NB4 (cell line): ENCODE data around the gene CA10.

Experiments used
- DNase-seq: peaks from one replicate; pipeline ENCODE4 v3.0.0; 2010; ENCODE audit warnings: low read depth
- H3K4me3 ChIP-seq: one replicate; pipeline ENCODE4 v1.5.1; 2011; ENCODE audit warnings: mild to moderate bottlenecking, low read depth, low read length, moderate library complexity
- MYC ChIP-seq: IDR thresholded peaks from 2 replicates; pipeline ENCODE4 v1.6.1; 2011; ENCODE audit warnings: low read depth, low read length
- POLR2A ChIP-seq: IDR thresholded peaks from 2 replicates; pipeline ENCODE4 v1.6.1; 2011; ENCODE audit warnings: mild to moderate bottlenecking; ENCODE audit not compliant: insufficient read length; ENCODE audit errors: extremely low read depth
- TF ChIP-seq, protein P1 (sequence below): IDR thresholded peaks from 2 replicates; pipeline ENCODE4 v1.6.1; 2011; ENCODE audit warnings: low read depth, low read length
- TF ChIP-seq, protein P2 (sequence below): IDR thresholded peaks from one replicate; pipeline ENCODE4 v1.5.1; 2012; ENCODE audit warnings: low read depth, low read length

CA10 gene

DNA sequence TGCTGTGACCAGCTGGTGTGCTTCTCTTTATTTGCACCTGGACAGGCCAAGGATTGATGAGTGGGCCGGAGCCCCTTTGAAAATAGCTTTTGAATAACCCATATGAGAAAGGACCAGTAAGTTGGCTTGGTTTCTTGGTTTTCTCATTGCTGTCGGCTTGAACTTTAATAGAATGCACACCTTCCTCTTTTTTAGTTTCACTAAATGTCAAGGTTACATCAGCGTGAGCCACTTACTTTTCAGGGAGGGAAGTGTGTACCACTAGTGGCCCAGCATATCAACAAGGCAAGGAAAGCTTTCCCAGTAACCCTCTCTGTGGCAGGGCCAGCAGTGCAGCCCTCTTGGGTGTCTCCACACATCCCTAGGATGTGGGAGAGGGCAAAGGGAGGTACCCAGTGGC lies 433.3 kb downstream of the CA10 start:
- no peak overlapping the region for H3K4me3 ChIP-seq
- TF ChIP-seq, protein P1, sequence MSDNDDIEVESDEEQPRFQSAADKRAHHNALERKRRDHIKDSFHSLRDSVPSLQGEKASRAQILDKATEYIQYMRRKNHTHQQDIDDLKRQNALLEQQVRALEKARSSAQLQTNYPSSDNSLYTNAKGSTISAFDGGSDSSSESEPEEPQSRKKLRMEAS = no peak
- TF ChIP-seq POLR2A (no peak), MYC (no peak)
- TF ChIP-seq, protein P2, sequence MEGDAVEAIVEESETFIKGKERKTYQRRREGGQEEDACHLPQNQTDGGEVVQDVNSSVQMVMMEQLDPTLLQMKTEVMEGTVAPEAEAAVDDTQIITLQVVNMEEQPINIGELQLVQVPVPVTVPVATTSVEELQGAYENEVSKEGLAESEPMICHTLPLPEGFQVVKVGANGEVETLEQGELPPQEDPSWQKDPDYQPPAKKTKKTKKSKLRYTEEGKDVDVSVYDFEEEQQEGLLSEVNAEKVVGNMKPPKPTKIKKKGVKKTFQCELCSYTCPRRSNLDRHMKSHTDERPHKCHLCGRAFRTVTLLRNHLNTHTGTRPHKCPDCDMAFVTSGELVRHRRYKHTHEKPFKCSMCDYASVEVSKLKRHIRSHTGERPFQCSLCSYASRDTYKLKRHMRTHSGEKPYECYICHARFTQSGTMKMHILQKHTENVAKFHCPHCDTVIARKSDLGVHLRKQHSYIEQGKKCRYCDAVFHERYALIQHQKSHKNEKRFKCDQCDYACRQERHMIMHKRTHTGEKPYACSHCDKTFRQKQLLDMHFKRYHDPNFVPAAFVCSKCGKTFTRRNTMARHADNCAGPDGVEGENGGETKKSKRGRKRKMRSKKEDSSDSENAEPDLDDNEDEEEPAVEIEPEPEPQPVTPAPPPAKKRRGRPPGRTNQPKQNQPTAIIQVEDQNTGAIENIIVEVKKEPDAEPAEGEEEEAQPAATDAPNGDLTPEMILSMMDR = no peak
- DNase-seq = no peak

DNA sequence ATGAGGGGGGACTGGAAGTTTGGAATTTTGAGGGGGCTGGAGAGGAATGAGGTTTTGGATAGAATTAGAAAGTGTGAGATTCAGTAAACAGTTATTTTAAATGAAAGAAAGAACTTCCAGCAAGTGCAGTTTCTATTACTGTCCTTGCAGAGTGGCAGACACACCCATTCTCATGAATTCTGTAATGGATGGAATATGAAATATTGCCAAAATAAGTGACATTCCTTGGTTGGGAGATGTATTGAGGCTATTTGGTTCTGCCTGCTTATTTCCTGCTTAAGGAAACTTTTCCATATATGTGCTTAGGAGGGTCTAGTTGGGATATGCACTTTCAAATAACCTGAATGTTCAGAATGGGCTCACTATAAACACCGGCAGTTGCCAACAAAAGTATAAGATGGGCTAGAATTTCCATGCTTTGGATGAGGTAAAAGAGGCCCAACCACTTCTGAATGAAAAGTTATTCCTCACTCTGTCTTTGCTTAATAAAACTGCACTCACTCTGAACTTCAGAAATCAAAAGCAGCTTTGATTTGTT lies 434.4 kb downstream of the CA10 start:
- no peak for DNase-seq
- no peak overlapping the region for H3K4me3 ChIP-seq
- no peak for TF ChIP-seq POLR2A

DNA sequence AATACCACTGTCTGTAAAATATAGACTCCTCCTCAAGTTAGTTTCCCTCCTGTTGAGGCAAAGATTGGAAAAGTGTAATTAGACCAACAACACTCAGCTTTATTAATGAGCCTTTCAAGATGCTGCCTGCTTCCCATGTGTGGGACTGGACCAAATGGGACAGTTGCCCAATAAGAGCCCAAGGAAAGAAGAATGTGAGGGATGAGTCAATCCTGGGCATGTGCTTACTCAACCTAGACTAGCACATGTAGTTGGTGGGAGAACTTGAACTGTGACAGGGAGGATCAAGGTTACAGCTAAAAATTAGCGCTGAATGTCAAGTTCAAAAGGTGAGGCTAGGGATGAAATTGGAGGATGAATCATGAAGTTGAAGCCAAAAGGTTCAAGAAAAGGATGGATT lies 435.5 kb downstream of the CA10 start:
- H3K4me3 ChIP-seq = no peak overlapping the region
- TF ChIP-seq, protein P1 = no peak
- TF ChIP-seq, protein P2 = no peak
- TF ChIP-seq MYC = no peak
- no peak for TF ChIP-seq POLR2A
- no peak for DNase-seq

DNA sequence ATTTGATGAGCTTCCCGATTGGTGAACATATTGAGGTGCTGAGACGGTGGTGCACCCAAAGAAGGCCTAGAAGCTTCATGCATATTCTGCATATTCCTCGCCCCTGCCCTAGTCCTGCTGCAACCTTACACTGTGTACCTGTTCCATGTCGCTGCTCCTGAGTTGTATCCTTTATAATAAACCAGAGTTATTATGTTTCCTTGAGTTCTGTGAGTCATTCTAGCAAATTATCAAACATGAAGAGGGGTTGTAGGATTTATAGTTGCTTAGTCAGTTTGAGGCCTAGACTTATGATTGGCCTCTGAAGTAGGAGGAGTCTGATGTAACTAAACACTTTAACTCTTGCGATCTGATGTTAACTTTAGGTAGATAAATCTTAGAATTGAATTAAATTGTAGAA lies 436.8 kb downstream of the CA10 start:
- H3K4me3 ChIP-seq = no peak overlapping the region
- DNase-seq = no peak
- no peak for TF ChIP-seq POLR2A
- TF ChIP-seq, protein P2 = no peak
- TF ChIP-seq, protein P1 = no peak
- no peak for TF ChIP-seq MYC

DNA sequence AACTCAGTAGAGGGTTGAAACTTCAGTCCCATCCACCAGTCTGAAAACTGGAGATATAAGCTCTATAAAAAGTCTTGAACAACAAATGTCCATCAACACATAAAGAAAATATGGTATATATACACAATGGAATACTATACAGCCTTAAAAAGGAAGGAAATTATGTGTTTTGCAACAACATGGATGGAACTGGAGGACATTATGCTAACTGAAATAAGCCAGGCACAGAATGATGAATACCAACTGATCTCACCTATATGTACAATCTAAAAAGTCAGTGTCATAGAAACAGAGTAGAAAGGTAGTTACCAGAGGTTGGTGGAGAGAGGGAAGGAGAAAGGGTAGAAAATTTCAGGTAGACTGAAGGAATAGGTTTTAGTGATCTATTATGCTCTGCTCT lies 438.1 kb downstream of the CA10 start:
- TF ChIP-seq, protein P2 = no peak
- TF ChIP-seq, protein P1 = no peak
- TF ChIP-seq POLR2A = no peak
- no peak for TF ChIP-seq MYC

DNA sequence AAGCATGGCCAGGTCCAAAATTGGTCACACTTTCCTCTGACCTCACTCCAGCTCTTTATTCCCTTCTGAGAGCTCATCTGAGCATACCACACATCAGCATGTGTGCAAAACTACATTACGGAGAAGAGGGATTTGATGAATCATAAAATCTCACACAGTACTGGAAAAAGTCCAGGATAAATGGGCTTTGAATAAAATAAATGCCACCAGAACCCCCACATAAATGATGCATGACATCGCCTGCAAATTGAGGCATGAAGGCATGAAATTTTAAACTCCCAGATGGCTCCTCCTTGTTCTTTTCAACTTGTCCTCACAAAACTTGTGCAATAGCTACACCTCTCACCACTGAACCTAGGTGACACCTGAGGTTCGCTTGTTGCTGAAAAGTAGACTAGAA lies 439.5 kb downstream of the CA10 start:
- no peak overlapping the region for H3K4me3 ChIP-seq
- TF ChIP-seq, protein P1 = no peak
- TF ChIP-seq MYC (no peak), POLR2A (no peak)
- TF ChIP-seq, protein P2 = no peak
- no peak for DNase-seq

More for the DNA sequence above, 438.1 kb downstream of the CA10 start:
- DNase-seq = no peak
- no peak overlapping the region for H3K4me3 ChIP-seq
